ENCODE data around the gene GNG3.
"Not testable (repeated sequence)": the region's sequence is repeated elsewhere in the genome, so short reads cannot be mapped to it uniquely, and the experiment has no call there.

GNG3 gene

GRCh38 chr11:62721994-62722393, 14.5 kb downstream of the GNG3 start:
- DNase-seq = no peak

GRCh38 chr11:62724171-62724570, 16.7 kb downstream of the GNG3 start:
- DNase-seq = no peak

- DNase-seq = no peak
Observed at GRCh38 chr11:62725646-62726045, 18.2 kb downstream of the GNG3 start.

GRCh38 chr11:62726156-62726914, 18.9 kb downstream of the GNG3 start:
- DNase-seq = no peak

- no peak for DNase-seq
Observed at GRCh38 chr11:62726915-62727164, 19.4 kb downstream of the GNG3 start.

GRCh38 chr11:62727165-62727871, 19.8 kb downstream of the GNG3 start, which contains the start of gene HNRNPUL2:
Gene HNRNPUL2 (minus strand): TSS chr11:62727457. CDS start chr11:62727156, 301 bp downstream.
- peak; percentile 97 to 99 for DNase-seq

GRCh38 chr11:62727872-62728170, 20.3 kb downstream of the GNG3 start:
- peak; percentile 96 to 97 for DNase-seq

- DNase-seq = peak; percentile 54 to 86
Observed at GRCh38 chr11:62728171-62728988, 20.9 kb downstream of the GNG3 start, which contains the start of gene TTC9C. Gene TTC9C (plus strand): TSS chr11:62728486. CDS start chr11:62728849, 363 bp downstream.

- not testable (repeated sequence) for DNase-seq
Observed at GRCh38 chr11:62730076-62730475, 22.6 kb downstream of the GNG3 start.

GRCh38 chr11:62732830-62733229, 25.4 kb downstream of the GNG3 start:
- no peak for DNase-seq

- DNase-seq = no peak
Observed at GRCh38 chr11:62737196-62737595, 29.7 kb downstream of the GNG3 start.

- DNase-seq = no peak
Observed at GRCh38 chr11:62747475-62748160, 40.1 kb downstream of the GNG3 start.

GRCh38 chr11:62749931-62750330, 42.5 kb downstream of the GNG3 start:
- not testable (repeated sequence) for DNase-seq

- no peak for DNase-seq
Observed at GRCh38 chr11:62752177-62752785, 44.8 kb downstream of the GNG3 start.

- DNase-seq = no peak
Observed at GRCh38 chr11:62752994-62753735, 45.7 kb downstream of the GNG3 start.

- peak; percentile 98 to 99 for DNase-seq
Observed at GRCh38 chr11:62753736-62754603, 46.5 kb downstream of the GNG3 start, which contains the start of gene ZBTB3. Gene ZBTB3 (minus strand): TSS chr11:62754160. CDS start chr11:62753664, 496 bp downstream.

GRCh38 chr11:62755086-62755615, 47.7 kb downstream of the GNG3 start:
- no peak for DNase-seq

GRCh38 chr11:62757846-62758788, 50.6 kb downstream of the GNG3 start:
- no peak for DNase-seq
